Thoracic aorta (tissue), 2 donors: ENCODE measurements around the gene LRP1B. TPM values are rescaled to one million over a fixed set of nuclear protein-coding genes. Genes with fewer than 3 reads are reported as not detected.

Experiments used
- ATAC-seq: fragments of 150-250 bp; one replicate; pipeline ENCODE4 v1.8.0; 2017; ENCODE audit warnings: low read depth; ENCODE audit not compliant: insufficient number of reproducible peaks, low FRiP score
- DNase-seq: peaks from one replicate; pipeline ENCODE4 v3.0.0-alpha.2; 2020; ENCODE audit warnings: low spot score
- H3K27ac ChIP-seq, 2 donors: fragments of 200-600 bp; sonication (generic); 1 replicate in 1 of 2; 2 replicates in 1 of 2; pipeline ENCODE4 v1.5.1; 2016; ENCODE audit warnings: mild to moderate bottlenecking in 2 of 2, moderate library complexity in 2 of 2
- H3K27me3 ChIP-seq: fragments of 200-600 bp; sonication (generic); replicated peaks from 2 replicates; pipeline ENCODE4 v1.6.0; 2016; ENCODE audit warnings: mild to moderate bottlenecking; ENCODE audit not compliant: insufficient read depth
- H3K36me3 ChIP-seq: fragments of 200-600 bp; sonication (generic); one replicate; pipeline ENCODE4 v1.5.1; 2016
- H3K4me1 ChIP-seq, 2 donors: fragments of 200-600 bp; sonication (generic); 1 replicate in 1 of 2; 2 replicates in 1 of 2; pipeline versions ENCODE4 v1.5.1 to v1.6.0; 2016; ENCODE audit warnings: low read depth in 2 of 2, mild to moderate bottlenecking in 1 of 2; ENCODE audit not compliant: control insufficient read depth in 1 of 2
- H3K4me3 ChIP-seq: fragments of 200-600 bp; sonication (generic); 2 replicates; pipeline ENCODE4 v1.5.1; 2016; ENCODE audit warnings: mild to moderate bottlenecking
- H3K9me3 ChIP-seq: fragments of 200-600 bp; sonication (generic); 2 replicates; pipeline ENCODE4 v1.5.1; 2016
- total RNA-seq, 2 donors: library from RNA; depleted of rRNA; stranded (reverse); fragments of >200 nt; gene quantifications; one replicate each; pipeline versions ENCODE4 v1.1.0 to v1.2.3, GENCODE V29; 2016
- TF ChIP-seq, protein P1 (sequence below): fragments of 200-600 bp; sonication (generic); IDR thresholded peaks from one replicate; pipeline ENCODE4 v1.5.1; 2019; ENCODE audit warnings: antibody characterized with exemption

The LRP1B gene
- total RNA-seq, 2 donors from 2014 or later: 0.27 to 0.28 TPM

DNA sequence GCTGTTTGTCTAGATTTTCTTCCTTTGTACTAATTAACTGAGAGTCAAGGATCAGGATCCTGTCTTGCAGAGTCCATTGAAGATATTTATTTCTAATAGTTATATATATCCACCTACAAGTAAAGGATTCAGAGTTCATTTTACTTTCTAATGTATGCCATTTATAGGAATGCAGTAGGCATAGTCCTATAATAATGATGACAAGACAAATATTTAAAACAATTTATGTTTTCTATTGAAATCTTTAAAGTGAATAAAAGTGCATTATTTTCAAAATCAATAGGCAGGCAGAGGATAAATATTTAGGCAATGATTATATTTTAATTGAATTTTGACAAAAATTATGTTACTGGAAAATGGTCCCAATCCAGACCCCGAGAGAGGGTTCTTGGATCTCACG lies 1919.9 kb downstream of the LRP1B start:
- H3K27me3 ChIP-seq: no peaks in the 10 kb centered on the region
- no peaks in the 10 kb centered on the region for H3K9me3 ChIP-seq
- DNase-seq (no peak), ATAC-seq (no peak)
- no peak overlapping the region for H3K4me3 ChIP-seq
- H3K4me1 ChIP-seq: no peaks in the 10 kb centered on the region
- H3K36me3 ChIP-seq: no peaks in the 10 kb centered on the region
- no peak overlapping the region for H3K27ac ChIP-seq
- TF ChIP-seq, protein P1, sequence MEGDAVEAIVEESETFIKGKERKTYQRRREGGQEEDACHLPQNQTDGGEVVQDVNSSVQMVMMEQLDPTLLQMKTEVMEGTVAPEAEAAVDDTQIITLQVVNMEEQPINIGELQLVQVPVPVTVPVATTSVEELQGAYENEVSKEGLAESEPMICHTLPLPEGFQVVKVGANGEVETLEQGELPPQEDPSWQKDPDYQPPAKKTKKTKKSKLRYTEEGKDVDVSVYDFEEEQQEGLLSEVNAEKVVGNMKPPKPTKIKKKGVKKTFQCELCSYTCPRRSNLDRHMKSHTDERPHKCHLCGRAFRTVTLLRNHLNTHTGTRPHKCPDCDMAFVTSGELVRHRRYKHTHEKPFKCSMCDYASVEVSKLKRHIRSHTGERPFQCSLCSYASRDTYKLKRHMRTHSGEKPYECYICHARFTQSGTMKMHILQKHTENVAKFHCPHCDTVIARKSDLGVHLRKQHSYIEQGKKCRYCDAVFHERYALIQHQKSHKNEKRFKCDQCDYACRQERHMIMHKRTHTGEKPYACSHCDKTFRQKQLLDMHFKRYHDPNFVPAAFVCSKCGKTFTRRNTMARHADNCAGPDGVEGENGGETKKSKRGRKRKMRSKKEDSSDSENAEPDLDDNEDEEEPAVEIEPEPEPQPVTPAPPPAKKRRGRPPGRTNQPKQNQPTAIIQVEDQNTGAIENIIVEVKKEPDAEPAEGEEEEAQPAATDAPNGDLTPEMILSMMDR: no peak

DNA sequence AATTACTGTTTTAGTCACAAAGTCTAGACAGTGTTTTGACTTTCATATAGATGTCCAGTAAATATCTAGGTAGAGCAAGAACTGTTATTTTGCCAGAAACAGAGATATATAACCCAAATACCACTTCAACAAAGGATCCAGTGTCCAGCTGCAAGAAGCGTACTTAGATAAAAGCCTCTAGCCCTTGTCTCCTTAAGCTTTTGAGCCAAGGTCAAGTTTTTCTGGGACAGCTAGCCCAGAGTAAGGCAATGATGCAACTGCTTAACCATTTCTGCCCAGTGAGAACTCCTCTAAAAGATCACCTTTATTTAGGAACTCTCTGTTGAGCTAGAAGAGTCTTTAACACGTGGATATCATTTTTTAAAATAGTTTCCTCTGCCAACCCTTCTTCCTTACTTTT lies 1925.7 kb downstream of the LRP1B start:
- Histone ChIP-seq H3K36me3 (no peaks in the 10 kb centered on the region), H3K27ac (no peak overlapping the region), H3K9me3 (no peaks in the 10 kb centered on the region), H3K4me1 (no peaks in the 10 kb centered on the region), H3K27me3 (no peaks in the 10 kb centered on the region), H3K4me3 (no peak overlapping the region)
- TF ChIP-seq, protein P1: no peak
- DNase-seq (no peak), ATAC-seq (no peak)

DNA sequence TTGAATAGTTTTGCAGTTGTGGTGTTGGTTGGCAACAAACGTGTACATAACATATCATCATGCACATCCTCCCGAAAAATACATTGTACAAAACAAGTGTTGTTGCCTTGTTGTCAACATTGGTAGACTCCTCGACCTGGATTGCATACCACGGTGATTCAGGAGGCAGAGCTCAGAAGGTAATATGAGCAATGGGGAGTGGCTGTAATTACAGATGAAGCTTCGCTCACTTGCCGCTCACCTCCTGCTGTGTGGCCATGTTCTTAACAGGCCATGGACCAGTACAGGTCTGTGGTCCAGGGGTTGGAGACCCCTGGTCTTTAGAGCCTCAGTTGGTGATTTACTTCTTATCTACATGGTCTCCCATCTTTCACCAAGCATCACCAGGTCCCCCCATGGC lies 1927.5 kb downstream of the LRP1B start:
- Histone ChIP-seq H3K27me3 (no peaks in the 10 kb centered on the region), H3K36me3 (no peaks in the 10 kb centered on the region), H3K27ac (no peak overlapping the region), H3K4me1 (no peaks in the 10 kb centered on the region), H3K9me3 (peaks cover 3% of the 10 kb centered on the region), H3K4me3 (no peak overlapping the region)
- TF ChIP-seq, protein P1: no peak
- no peak for DNase-seq
- no peak for ATAC-seq

DNA sequence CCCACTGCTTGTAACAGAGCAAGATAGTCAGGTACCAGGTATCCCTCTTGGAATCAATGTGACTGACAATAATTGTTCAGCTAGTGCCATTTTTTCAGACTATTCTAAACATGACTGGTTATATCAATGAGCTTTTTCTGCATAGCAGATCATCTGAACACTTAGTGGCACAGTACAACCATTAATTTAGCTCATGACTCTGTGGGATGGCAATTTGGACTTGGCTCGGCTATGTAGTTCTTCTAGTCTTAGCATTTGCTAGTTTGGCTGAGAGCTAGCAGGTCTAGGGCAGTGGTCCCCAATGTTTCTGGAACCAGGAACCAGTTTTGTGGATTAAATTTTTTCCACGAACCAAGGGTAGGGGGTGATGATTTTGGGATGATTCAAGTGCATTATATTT lies 1929.2 kb downstream of the LRP1B start:
- no peak for ATAC-seq
- Histone ChIP-seq H3K4me1 (no peaks in the 10 kb centered on the region), H3K4me3 (no peak overlapping the region), H3K27ac (no peak overlapping the region), H3K27me3 (no peaks in the 10 kb centered on the region), H3K9me3 (peaks cover 3% of the 10 kb centered on the region), H3K36me3 (no peaks in the 10 kb centered on the region)
- TF ChIP-seq, protein P1: no peak
- DNase-seq: no peak

DNA sequence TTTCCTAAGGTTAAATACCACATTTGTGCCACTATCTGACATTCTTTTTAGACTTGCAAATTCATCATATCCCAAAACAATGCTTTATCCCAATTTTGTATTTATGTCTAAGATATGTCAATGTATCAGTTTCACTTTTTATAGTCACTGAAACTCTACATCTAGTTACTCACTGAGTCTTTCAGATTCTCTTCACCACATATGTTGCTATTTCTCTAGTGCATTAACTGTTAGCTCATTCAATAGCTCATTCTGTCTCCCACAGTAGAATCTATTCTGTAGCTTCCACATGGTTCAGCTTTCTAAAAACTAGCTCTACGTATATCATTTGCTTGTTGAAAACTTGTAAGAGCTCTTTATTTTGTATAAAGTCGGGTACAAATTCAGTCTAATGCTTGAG lies 1930.1 kb downstream of the LRP1B start:
- H3K27ac ChIP-seq: no peak overlapping the region
- H3K9me3 ChIP-seq: peaks cover 3% of the 10 kb centered on the region
- TF ChIP-seq, protein P1: no peak
- ATAC-seq (no peak), DNase-seq (no peak)
- H3K27me3 ChIP-seq: no peaks in the 10 kb centered on the region
- H3K36me3 ChIP-seq: no peaks in the 10 kb centered on the region
- no peaks in the 10 kb centered on the region for H3K4me1 ChIP-seq
- H3K4me3 ChIP-seq: no peak overlapping the region
